OCI-LY1 (cell line): ENCODE data around the gene RAB6A.

Experiments used
- EZH2 ChIP-seq: fragments of 200-600 bp; sonication (generic), shearing (Covaris generic); IDR thresholded peaks from 2 replicates; pipeline ENCODE4 v1.8.0; 2017; ENCODE audit warnings: borderline replicate concordance, mixed run types, mild to moderate bottlenecking, antibody characterized with exemption, low read length, moderate library complexity, mixed read lengths
- TF ChIP-seq, protein P1 (sequence below): fragments of 200-600 bp; sonication (generic), shearing (Covaris generic); IDR thresholded peaks from 2 replicates; pipeline ENCODE4 v1.5.1; 2017; ENCODE audit warnings: mild to moderate bottlenecking, antibody characterized with exemption, low read length, moderate library complexity, mixed read lengths

DNA sequence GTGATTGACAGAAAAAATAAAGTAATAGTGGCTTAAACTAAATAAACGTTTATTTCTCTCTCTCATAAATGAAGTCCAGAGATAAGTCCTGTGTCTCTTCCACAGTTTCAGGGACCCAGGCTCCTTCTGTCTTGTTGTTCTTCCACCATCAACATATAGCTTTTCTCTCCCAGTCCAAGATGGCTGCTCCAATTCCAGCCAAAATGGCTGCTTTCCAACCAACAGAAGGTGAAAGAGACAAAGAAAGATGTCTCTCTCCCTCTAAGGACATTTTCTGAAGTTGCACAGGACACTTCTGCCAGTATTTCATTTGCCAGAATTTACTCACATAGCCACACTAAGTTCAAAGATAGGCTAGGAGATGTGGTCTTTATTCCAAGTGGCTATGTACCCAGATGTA lies 123.9 kb downstream of the RAB6A start:
- TF ChIP-seq, protein P1, sequence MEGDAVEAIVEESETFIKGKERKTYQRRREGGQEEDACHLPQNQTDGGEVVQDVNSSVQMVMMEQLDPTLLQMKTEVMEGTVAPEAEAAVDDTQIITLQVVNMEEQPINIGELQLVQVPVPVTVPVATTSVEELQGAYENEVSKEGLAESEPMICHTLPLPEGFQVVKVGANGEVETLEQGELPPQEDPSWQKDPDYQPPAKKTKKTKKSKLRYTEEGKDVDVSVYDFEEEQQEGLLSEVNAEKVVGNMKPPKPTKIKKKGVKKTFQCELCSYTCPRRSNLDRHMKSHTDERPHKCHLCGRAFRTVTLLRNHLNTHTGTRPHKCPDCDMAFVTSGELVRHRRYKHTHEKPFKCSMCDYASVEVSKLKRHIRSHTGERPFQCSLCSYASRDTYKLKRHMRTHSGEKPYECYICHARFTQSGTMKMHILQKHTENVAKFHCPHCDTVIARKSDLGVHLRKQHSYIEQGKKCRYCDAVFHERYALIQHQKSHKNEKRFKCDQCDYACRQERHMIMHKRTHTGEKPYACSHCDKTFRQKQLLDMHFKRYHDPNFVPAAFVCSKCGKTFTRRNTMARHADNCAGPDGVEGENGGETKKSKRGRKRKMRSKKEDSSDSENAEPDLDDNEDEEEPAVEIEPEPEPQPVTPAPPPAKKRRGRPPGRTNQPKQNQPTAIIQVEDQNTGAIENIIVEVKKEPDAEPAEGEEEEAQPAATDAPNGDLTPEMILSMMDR: no peak
- TF ChIP-seq EZH2: no peak
